HEK293T (cell line): Measurements from ENCODE around the gene OSBPL8.

ENCODE experiments used
- CTCF ChIA-PET: fragments of 350-600 bp; formaldehyde crosslinking; extraction: SDS; loops from one replicate; lab custom pipeline; 2021; ENCODE audit warnings: antibody characterized with exemption, inconsistent platforms; lab: Yijun Ruan, JAX
- POLR2A ChIA-PET: fragments of 350-600 bp; formaldehyde crosslinking; extraction: SDS; loops from one replicate; lab custom pipeline; 2020; ENCODE audit warnings: antibody characterized with exemption, inconsistent platforms; lab: Yijun Ruan, JAX
- DNase-seq: peaks from one replicate; pipeline ENCODE4 v3.0.0; 2012; ENCODE audit warnings: mixed read lengths; ENCODE audit errors: extremely low spot score
- ARNT ChIP-seq: fragments of 450-650 bp; IDR thresholded peaks from 2 replicates; pipeline ENCODE4 v1.6.1; 2017; ENCODE audit warnings: mild to moderate bottlenecking
- BHLHE40 ChIP-seq: fragments of 450-650 bp; IDR thresholded peaks from 2 replicates; pipeline ENCODE4 v1.6.1; 2016; ENCODE audit warnings: mild to moderate bottlenecking, moderate library complexity, borderline replicate concordance
- CTBP1 ChIP-seq: fragments of 450-650 bp; IDR thresholded peaks from 2 replicates; pipeline ENCODE4 v1.6.1; 2016; ENCODE audit warnings: borderline replicate concordance
- ELF4 ChIP-seq: fragments of 450-650 bp; IDR thresholded peaks from 2 replicates; pipeline ENCODE4 v1.6.1; 2017; ENCODE audit warnings: antibody characterized with exemption
- FOXA1 ChIP-seq: fragments of 450-650 bp; IDR thresholded peaks from 2 replicates; pipeline ENCODE4 v1.6.1; 2016; ENCODE audit warnings: mild to moderate bottlenecking
- FOXK2 ChIP-seq: fragments of 450-650 bp; IDR thresholded peaks from 2 replicates; pipeline ENCODE4 v1.6.1; 2016; ENCODE audit warnings: mild to moderate bottlenecking
- FOXM1 ChIP-seq: fragments of 450-650 bp; IDR thresholded peaks from 2 replicates; pipeline ENCODE4 v1.6.1; 2017; ENCODE audit warnings: mild to moderate bottlenecking, borderline replicate concordance
- HDGF ChIP-seq: fragments of 450-650 bp; IDR thresholded peaks from 2 replicates; pipeline ENCODE4 v1.6.1; 2017; ENCODE audit warnings: antibody characterized with exemption, borderline replicate concordance
- L3MBTL2 ChIP-seq: fragments of 450-650 bp; conservative IDR thresholded peaks from 2 replicates; pipeline ENCODE4 v1.6.1; 2016; ENCODE audit warnings: mild to moderate bottlenecking
- LEF1 ChIP-seq: fragments of 450-650 bp; IDR thresholded peaks from 2 replicates; pipeline ENCODE4 v1.6.1; 2017; ENCODE audit warnings: mild to moderate bottlenecking, borderline replicate concordance
- NFRKB ChIP-seq: fragments of 450-650 bp; IDR thresholded peaks from 2 replicates; pipeline ENCODE4 v1.6.1; 2016; ENCODE audit warnings: mild to moderate bottlenecking, moderate library complexity
- PKNOX1 ChIP-seq: fragments of 450-650 bp; IDR thresholded peaks from 2 replicates; pipeline ENCODE4 v1.6.1; 2016
- SP1 ChIP-seq: fragments of 450-650 bp; IDR thresholded peaks from 2 replicates; pipeline ENCODE4 v1.6.1; 2017
- SUZ12 ChIP-seq: fragments of 450-650 bp; IDR thresholded peaks from 2 replicates; pipeline ENCODE4 v1.6.1; 2016; ENCODE audit warnings: mild to moderate bottlenecking
- TARDBP ChIP-seq: fragments of 450-650 bp; IDR thresholded peaks from 2 replicates; pipeline ENCODE4 v1.6.1; 2016
- ZNF384 ChIP-seq: fragments of 450-650 bp; IDR thresholded peaks from 2 replicates; pipeline ENCODE4 v1.6.1; 2016

OSBPL8 gene

GRCh38 chr12:76535170-76535569, 24.4 kb downstream of the OSBPL8 start:
- TF ChIP-seq HDGF (no peak), L3MBTL2 (no peak), FOXA1 (no peak), CTBP1 (no peak), FOXK2 (no peak), BHLHE40 (no peak), SUZ12 (no peak), ZNF384 (no peak), TARDBP (no peak), PKNOX1 (no peak), ELF4 (no peak), ARNT (no peak), FOXM1 (no peak), LEF1 (no peak), NFRKB (no peak), SP1 (no peak)
- ChIA-PET POLR2A (no interaction called here), CTCF (no interaction called here)
- DNase-seq: no peak

GRCh38 chr12:76533331-76533730, 26.2 kb downstream of the OSBPL8 start:
- DNase-seq: no peak
- ChIA-PET POLR2A (interaction anchor here (0.6 kb wide), 1 partner anchor 23 kb away, joined by 3 read pairs; no protein-coding TSS in a partner anchor), CTCF (interaction anchor here (0.7 kb wide), 1 partner anchor 93 kb away, joined by 3 read pairs; no protein-coding TSS in a partner anchor)
- TF ChIP-seq CTBP1 (no peak), FOXA1 (no peak), ZNF384 (no peak), ELF4 (no peak), NFRKB (no peak), FOXM1 (no peak), HDGF (no peak), FOXK2 (no peak)

GRCh38 chr12:76532520-76532919, 27.1 kb downstream of the OSBPL8 start:
- no peak for TF ChIP-seq PKNOX1
- TF ChIP-seq LEF1: no peak
- TF ChIP-seq FOXK2: no peak
- no peak for TF ChIP-seq FOXA1
- no peak for TF ChIP-seq CTBP1
- no peak for TF ChIP-seq SUZ12
- no peak for TF ChIP-seq BHLHE40
- no peak for TF ChIP-seq HDGF
- TF ChIP-seq ZNF384: no peak
- no peak for TF ChIP-seq TARDBP
- TF ChIP-seq NFRKB: no peak
- no peak for TF ChIP-seq SP1
- no peak for TF ChIP-seq ELF4
- TF ChIP-seq L3MBTL2: no peak
- TF ChIP-seq FOXM1: no peak
- TF ChIP-seq ARNT: no peak
- ChIA-PET CTCF (interaction anchor here (0.7 kb wide), 1 partner anchor 93 kb away, joined by 3 read pairs; no protein-coding TSS in a partner anchor), POLR2A (interaction anchor here (0.6 kb wide), 1 partner anchor 24 kb away, joined by 3 read pairs; no protein-coding TSS in a partner anchor)
- no peak for DNase-seq

GRCh38 chr12:76531056-76531455, 28.5 kb downstream of the OSBPL8 start:
- POLR2A ChIA-PET: no interaction called here

GRCh38 chr12:76530516-76530915, 29.1 kb downstream of the OSBPL8 start:
- TF ChIP-seq ZNF384 (no peak), NFRKB (no peak), TARDBP (no peak), FOXM1 (no peak)
- DNase-seq: peak; percentile 13
- CTCF ChIA-PET: interaction anchor here (0.6 kb wide), 1 partner anchor 18 kb away, joined by 5 read pairs; no protein-coding TSS in a partner anchor
- POLR2A ChIA-PET: no interaction called here

More at GRCh38 chr12:76531056-76531455, 28.5 kb downstream of the OSBPL8 start:
- DNase-seq: no peak
- TF ChIP-seq FOXM1 (no peak), CTBP1 (no peak), ELF4 (no peak), SP1 (no peak), FOXK2 (no peak), BHLHE40 (no peak), NFRKB (no peak), FOXA1 (no peak), ARNT (no peak)
- CTCF ChIA-PET: interaction anchor here (0.6 kb wide), 1 partner anchor 17 kb away, joined by 5 read pairs; no protein-coding TSS in a partner anchor

- TF ChIP-seq FOXA1 (no peak), BHLHE40 (no peak), PKNOX1 (no peak), ELF4 (no peak), SUZ12 (no peak), ZNF384 (no peak)
- no peak for DNase-seq
- POLR2A ChIA-PET: no interaction called here
- CTCF ChIA-PET: no interaction called here
These were observed 30.2 kb downstream of the OSBPL8 start for GRCh38 chr12:76529226-76529918.
